Endothelial cell of umbilical vein (primary cell): Measurements from ENCODE around the gene PDLIM5. TPM values are rescaled to one million over a fixed set of nuclear protein-coding genes. Genes with fewer than 3 reads are reported as not detected.

Experiments
- BruUV-seq: library from RNA; stranded (reverse); fragments of 400-500 nt; replicated peaks from 2 replicates; lab custom pipeline; 2021; lab: Mats Ljungman, UMichigan
- CTCF ChIA-PET: fragments of 300-600, 350-600 bp; sonication (Branson Sonifier 250); formaldehyde crosslinking; loops from one replicate; lab custom pipeline; 2021; ENCODE audit warnings: antibody characterized with exemption, inconsistent platforms; lab: Charles Lee
- POLR2A ChIA-PET: fragments of 300-600, 350-600 bp; sonication (Branson Sonifier 250); formaldehyde crosslinking; loops from one replicate; lab custom pipeline; 2021; ENCODE audit warnings: antibody characterized with exemption, inconsistent platforms; lab: Charles Lee
- DNase-seq: peaks from one replicate; pipeline ENCODE4 v3.0.0-alpha.2; 2011; ENCODE audit warnings: low read depth, low spot score
- FAIRE-seq: peaks from 2 replicates; lab custom pipeline; 2011; peaks lifted over from hg19 to GRCh38; lab: Jason Lieb, UNC
- H2AFZ ChIP-seq: 2 replicates; pipeline ENCODE4 v1.6.0; 2012; ENCODE audit warnings: low read depth, low read length, control low read depth, inconsistent platforms
- H3K27ac ChIP-seq: 2 replicates; pipeline ENCODE4 v1.5.1; 2011; ENCODE audit warnings: low read depth, mild to moderate bottlenecking, control low read depth, low read length, moderate library complexity; ENCODE audit not compliant: insufficient read depth
- H3K27me3 ChIP-seq, 2 experiments: 2 replicates each; pipeline versions ENCODE4 v1.6.0 to v1.6.1; 2011; ENCODE audit warnings: low read length in 2 of 2, mixed read lengths in 1 of 2; ENCODE audit not compliant: control insufficient read depth in 2 of 2, insufficient read depth in 2 of 2
- H3K36me3 ChIP-seq, 2 experiments: 2 replicates in 1 of 2; 3 replicates in 1 of 2; pipeline ENCODE4 v1.5.1; 2011; ENCODE audit warnings: low read length in 2 of 2, mild to moderate bottlenecking in 1 of 2, moderate library complexity in 1 of 2; ENCODE audit not compliant: control insufficient read depth in 2 of 2, insufficient read depth in 2 of 2; ENCODE audit errors: extremely low read depth in 1 of 2
- H3K4me1 ChIP-seq: 3 replicates; pipeline ENCODE4 v1.5.1; 2011; ENCODE audit warnings: mild to moderate bottlenecking, low read length; ENCODE audit not compliant: control insufficient read depth, insufficient read depth; ENCODE audit errors: extremely low read depth
- H3K4me2 ChIP-seq: 2 replicates; pipeline ENCODE4 v1.6.1; 2011; ENCODE audit warnings: low read length, control low read depth, mixed read lengths; ENCODE audit not compliant: insufficient read depth
- H3K4me3 ChIP-seq, 3 experiments: fragments of 200-600 bp in 1 of 3; sonication (generic), shearing (Covaris generic) in 1 of 3; replicated peaks in 1 of 3; 2 replicates each; pipeline ENCODE4 v1.5.1; 2011 to 2016; ENCODE audit warnings: control low read depth in 3 of 3, low read length in 3 of 3, mild to moderate bottlenecking in 2 of 3, inconsistent platforms in 1 of 3, low read depth in 1 of 3, moderate library complexity in 1 of 3; ENCODE audit not compliant: insufficient read depth in 1 of 3
- H3K79me2 ChIP-seq: 2 replicates; pipeline ENCODE4 v1.6.0; 2012; ENCODE audit warnings: low read length, inconsistent platforms; ENCODE audit not compliant: control insufficient read depth, insufficient read depth
- H3K9ac ChIP-seq: replicated peaks from 2 replicates; pipeline ENCODE3; 2011; ENCODE audit warnings: low read length, control low read depth; ENCODE audit not compliant: insufficient read depth; ENCODE audit errors: extremely low read depth
- H3K9me1 ChIP-seq: replicated peaks from 3 replicates; pipeline ENCODE4 v1.6.0; 2011; ENCODE audit warnings: mild to moderate bottlenecking, low read length; ENCODE audit not compliant: control insufficient read depth, insufficient read depth; ENCODE audit errors: extremely low read depth
- H3K9me3 ChIP-seq: replicated peaks from 2 replicates; pipeline ENCODE4 v1.5.1; 2012; ENCODE audit warnings: low read length, inconsistent platforms; ENCODE audit not compliant: control insufficient read depth, insufficient read depth
- H4K20me1 ChIP-seq: replicated peaks from 2 replicates; pipeline ENCODE3; 2011; ENCODE audit warnings: mild to moderate bottlenecking, low read length; ENCODE audit not compliant: control insufficient read depth, insufficient read depth; ENCODE audit errors: extremely low read depth
- EZH2 ChIP-seq: IDR thresholded peaks from 2 replicates; pipeline ENCODE4 v1.6.1; 2012; ENCODE audit warnings: borderline replicate concordance, low read depth, mild to moderate bottlenecking, moderate library complexity, low read length, inconsistent platforms; ENCODE audit not compliant: severe bottlenecking
- FOS ChIP-seq: IDR thresholded peaks from 2 replicates; pipeline ENCODE4 v1.6.1; 2011; ENCODE audit warnings: mild to moderate bottlenecking, low read length, moderate library complexity, borderline replicate concordance; ENCODE audit not compliant: insufficient read depth
- GATA2 ChIP-seq: IDR thresholded peaks from 2 replicates; pipeline ENCODE4 v1.7.0; 2011; ENCODE audit warnings: low read depth, mild to moderate bottlenecking, moderate library complexity, mixed read lengths, low read length; ENCODE audit not compliant: insufficient read length, insufficient read depth
- JUN ChIP-seq: IDR thresholded peaks from 2 replicates; pipeline ENCODE4 v1.6.1; 2011; ENCODE audit warnings: borderline replicate concordance, low read depth; ENCODE audit not compliant: insufficient read length, insufficient read depth
- MYC ChIP-seq: IDR thresholded peaks from one replicate; pipeline ENCODE4 v1.6.1; 2011; ENCODE audit warnings: mild to moderate bottlenecking, low read depth, low read length
- POLR2AphosphoS5 ChIP-seq: IDR thresholded peaks from 2 replicates; pipeline ENCODE4 v1.6.1; 2012; ENCODE audit warnings: low read depth, mild to moderate bottlenecking, control low read depth, low read length, moderate library complexity; ENCODE audit not compliant: insufficient read depth
- dilution Hi-C: fragments of 300-500 bp; cut with MboI; formaldehyde crosslinking; loops from one replicate; pipeline ENCODE4 v1.15.0; 2019; ENCODE audit warnings: low sequenced_read_pairs; ENCODE audit not compliant: extremely low pct_ligation_motif_present
- intact Hi-C: fragments of 100-400 bp; cut with micrococcal nuclease; formaldehyde crosslinking; loops from one replicate; pipeline ENCODE4 v1.10.0; 2022
- polyA plus RNA-seq, 4 experiments: library from polyadenylated mRNA; depleted of rRNA in 3 of 4; stranded (reverse) in 3 of 4; unstranded in 1 of 4; fragments of >200 nt; gene quantifications; 2 replicates each; pipeline versions ENCODE4 v1.2.1 to v1.2.3, GENCODE V29; 2011 to 2012; ENCODE audit warnings: missing spikeins in 1 of 4
- total RNA-seq: library from RNA; stranded (reverse); gene quantifications from 2 replicates; pipeline ENCODE4 v1.2.3, GENCODE V29; 2021
- TF ChIP-seq, protein P1 (sequence below): IDR thresholded peaks from 2 replicates; pipeline ENCODE4 v1.6.1; 2011; ENCODE audit not compliant: insufficient read depth, insufficient read length
- TF ChIP-seq, protein P2 (sequence below), 2 donors: IDR thresholded peaks; 1 replicate in 1 of 2; 2 replicates in 1 of 2; pipeline ENCODE4 v1.5.1; 2011; ENCODE audit warnings: low read length in 2 of 2, mild to moderate bottlenecking in 2 of 2, moderate library complexity in 2 of 2, control low read depth in 1 of 2, inconsistent platforms in 1 of 2, low read depth in 1 of 2; ENCODE audit not compliant: insufficient read depth in 1 of 2; ENCODE audit errors: extremely low read depth in 1 of 2

The PDLIM5 gene
- total and polyA plus RNA-seq, 2 donors (not counting 3 experiments of a cell fraction or from before 2014, with no cell fraction given): 243 to 310 TPM

DNA sequence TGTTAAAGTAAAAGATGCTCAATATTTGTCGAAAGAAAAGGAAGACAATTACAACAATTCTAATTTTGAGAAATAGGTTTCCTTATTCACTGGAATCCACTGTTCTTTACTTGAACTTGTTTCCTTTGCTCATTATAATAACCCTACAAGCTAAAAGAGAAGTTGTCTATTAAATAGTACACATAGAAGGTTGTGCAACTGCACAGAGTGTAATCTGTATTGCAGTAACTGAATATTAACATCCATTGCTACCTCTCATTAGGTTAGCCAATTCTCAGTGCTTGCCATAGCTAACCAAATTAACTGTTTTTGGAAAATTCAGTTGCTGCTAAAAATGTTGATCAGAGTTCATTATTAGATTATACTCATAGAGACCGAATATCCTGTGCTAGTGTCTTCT, 120.0 kb downstream of the PDLIM5 start:
- intact Hi-C loops (no loop called here), dilution Hi-C loops (no loop called here)
- Histone ChIP-seq H3K27me3 (no peaks in the 10 kb centered on the region), H4K20me1 (no peaks in the 10 kb centered on the region), H3K4me1 (peaks cover 26% of the 10 kb centered on the region), H3K36me3 (peaks cover 6 to 10% of the 10 kb centered on the region in 2 experiments), H3K79me2 (peaks cover 47% of the 10 kb centered on the region), H3K9me3 (no peaks in the 10 kb centered on the region), H3K4me3 (no peak overlapping the region), H3K9ac (no peak overlapping the region), H2AFZ (no peak overlapping the region), H3K4me2 (no peak overlapping the region), H3K27ac (no peak overlapping the region), H3K9me1 (no peaks in the 10 kb centered on the region)
- no TSS peak for BruUV-seq
- ChIA-PET POLR2A (no interaction called here), CTCF (interaction anchor here (1.0 to 1.3 kb wide), 2 partner anchors 9 to 10 kb away, joined by 3 read pairs; no protein-coding TSS in a partner anchor)
- TF ChIP-seq JUN (no peak), EZH2 (no peak), MYC (no peak), POLR2AphosphoS5 (no peak), FOS (no peak), GATA2 (no peak)
- TF ChIP-seq, protein P1, sequence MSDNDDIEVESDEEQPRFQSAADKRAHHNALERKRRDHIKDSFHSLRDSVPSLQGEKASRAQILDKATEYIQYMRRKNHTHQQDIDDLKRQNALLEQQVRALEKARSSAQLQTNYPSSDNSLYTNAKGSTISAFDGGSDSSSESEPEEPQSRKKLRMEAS: no peak
- TF ChIP-seq, protein P2, sequence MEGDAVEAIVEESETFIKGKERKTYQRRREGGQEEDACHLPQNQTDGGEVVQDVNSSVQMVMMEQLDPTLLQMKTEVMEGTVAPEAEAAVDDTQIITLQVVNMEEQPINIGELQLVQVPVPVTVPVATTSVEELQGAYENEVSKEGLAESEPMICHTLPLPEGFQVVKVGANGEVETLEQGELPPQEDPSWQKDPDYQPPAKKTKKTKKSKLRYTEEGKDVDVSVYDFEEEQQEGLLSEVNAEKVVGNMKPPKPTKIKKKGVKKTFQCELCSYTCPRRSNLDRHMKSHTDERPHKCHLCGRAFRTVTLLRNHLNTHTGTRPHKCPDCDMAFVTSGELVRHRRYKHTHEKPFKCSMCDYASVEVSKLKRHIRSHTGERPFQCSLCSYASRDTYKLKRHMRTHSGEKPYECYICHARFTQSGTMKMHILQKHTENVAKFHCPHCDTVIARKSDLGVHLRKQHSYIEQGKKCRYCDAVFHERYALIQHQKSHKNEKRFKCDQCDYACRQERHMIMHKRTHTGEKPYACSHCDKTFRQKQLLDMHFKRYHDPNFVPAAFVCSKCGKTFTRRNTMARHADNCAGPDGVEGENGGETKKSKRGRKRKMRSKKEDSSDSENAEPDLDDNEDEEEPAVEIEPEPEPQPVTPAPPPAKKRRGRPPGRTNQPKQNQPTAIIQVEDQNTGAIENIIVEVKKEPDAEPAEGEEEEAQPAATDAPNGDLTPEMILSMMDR (IDR thresholded peaks at IDR 0.05; ENCODE audit: extremely low read depth in 1 of 2, insufficient read depth in 1 of 2, low read depth in 1 of 2, low read length in 2 of 2): no peak
- no peak for FAIRE-seq
- no peak for DNase-seq
